ENCODE results near the gene USP12.

DNA sequence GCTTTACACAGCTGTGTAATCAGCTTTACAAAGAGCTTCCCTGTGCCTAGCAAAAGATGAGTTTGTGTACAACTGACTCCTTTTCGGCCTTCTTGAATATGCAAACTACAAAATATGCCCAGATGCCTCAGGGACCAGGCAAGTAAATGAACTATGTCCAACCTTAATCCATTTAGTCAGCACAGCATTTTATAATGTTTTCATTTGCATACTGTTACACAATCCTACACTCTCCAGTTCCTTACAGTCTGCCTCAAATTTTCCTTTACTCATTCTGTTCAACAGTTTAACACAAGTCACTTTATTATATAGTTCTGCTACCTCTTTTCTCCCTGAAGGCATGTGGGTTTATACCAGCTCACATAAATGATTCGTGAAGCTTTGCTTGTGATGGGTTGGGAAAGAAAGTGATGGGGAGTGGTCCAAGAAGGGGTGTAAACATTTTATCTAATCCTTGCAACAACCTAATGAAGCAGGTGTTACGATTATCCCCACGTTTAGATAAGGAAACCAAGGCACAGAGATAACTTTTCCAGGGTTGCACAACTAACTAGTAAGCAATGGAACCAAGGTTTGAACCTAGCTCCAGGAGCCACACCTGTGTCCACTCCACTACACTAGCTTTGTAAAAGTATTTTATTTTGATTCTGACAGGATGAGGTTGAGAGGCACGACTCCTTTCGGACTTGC lies 3.3 kb upstream of the USP12 start:
- no peak for TF ChIP-seq TAF1 (IDR thresholded peaks at IDR 0.05; ENCODE audit: borderline replicate concordance, insufficient read depth, low read length)
- TF ChIP-seq, protein P1, sequence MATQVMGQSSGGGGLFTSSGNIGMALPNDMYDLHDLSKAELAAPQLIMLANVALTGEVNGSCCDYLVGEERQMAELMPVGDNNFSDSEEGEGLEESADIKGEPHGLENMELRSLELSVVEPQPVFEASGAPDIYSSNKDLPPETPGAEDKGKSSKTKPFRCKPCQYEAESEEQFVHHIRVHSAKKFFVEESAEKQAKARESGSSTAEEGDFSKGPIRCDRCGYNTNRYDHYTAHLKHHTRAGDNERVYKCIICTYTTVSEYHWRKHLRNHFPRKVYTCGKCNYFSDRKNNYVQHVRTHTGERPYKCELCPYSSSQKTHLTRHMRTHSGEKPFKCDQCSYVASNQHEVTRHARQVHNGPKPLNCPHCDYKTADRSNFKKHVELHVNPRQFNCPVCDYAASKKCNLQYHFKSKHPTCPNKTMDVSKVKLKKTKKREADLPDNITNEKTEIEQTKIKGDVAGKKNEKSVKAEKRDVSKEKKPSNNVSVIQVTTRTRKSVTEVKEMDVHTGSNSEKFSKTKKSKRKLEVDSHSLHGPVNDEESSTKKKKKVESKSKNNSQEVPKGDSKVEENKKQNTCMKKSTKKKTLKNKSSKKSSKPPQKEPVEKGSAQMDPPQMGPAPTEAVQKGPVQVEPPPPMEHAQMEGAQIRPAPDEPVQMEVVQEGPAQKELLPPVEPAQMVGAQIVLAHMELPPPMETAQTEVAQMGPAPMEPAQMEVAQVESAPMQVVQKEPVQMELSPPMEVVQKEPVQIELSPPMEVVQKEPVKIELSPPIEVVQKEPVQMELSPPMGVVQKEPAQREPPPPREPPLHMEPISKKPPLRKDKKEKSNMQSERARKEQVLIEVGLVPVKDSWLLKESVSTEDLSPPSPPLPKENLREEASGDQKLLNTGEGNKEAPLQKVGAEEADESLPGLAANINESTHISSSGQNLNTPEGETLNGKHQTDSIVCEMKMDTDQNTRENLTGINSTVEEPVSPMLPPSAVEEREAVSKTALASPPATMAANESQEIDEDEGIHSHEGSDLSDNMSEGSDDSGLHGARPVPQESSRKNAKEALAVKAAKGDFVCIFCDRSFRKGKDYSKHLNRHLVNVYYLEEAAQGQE (IDR thresholded peaks at IDR 0.05; ENCODE audit: insufficient read depth in 1 of 2, low read depth in 2 of 2, low read length in 2 of 2), result no peak
- no peak for TF ChIP-seq POLR2AphosphoS5 (IDR thresholded peaks at IDR 0.05; ENCODE audit: low read depth, low read length)
- TF ChIP-seq SIN3A (IDR thresholded peaks at IDR 0.05; ENCODE audit: borderline replicate concordance, insufficient read depth, low read length), result no peak
